NCI-H1694 treated with DMSO at 0.1 percent for 48 hours (cell line): ENCODE data around the gene SHANK1.
"Not testable (repeated sequence)": the region's sequence is repeated elsewhere in the genome, so short reads cannot be mapped to it uniquely, and the experiment has no call there.

Experiments used
- DNase-seq: peaks from one replicate; lab custom pipeline; 2025; lab: John Stamatoyannopoulos, UW

The SHANK1 gene

DNA sequence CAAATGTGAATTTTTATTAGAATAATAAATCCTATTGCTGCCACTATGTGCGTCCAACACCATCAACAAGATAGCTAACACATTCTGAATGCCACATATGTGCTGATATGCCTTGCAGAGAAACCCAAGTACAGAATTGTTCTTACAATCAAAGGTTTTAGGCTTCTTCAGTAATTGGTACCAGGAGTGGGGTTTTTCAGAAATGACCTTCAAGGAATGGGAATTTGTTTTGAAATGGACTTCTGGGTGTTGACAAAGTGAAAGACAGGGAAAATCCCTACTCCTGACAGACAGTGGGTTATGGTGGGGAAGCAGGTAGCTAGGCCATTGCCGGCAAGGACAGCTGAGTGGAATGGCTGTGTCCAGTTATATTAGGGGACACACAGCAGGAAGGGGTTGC lies 85.6 kb downstream of the SHANK1 start:
- no peak for DNase-seq

DNA sequence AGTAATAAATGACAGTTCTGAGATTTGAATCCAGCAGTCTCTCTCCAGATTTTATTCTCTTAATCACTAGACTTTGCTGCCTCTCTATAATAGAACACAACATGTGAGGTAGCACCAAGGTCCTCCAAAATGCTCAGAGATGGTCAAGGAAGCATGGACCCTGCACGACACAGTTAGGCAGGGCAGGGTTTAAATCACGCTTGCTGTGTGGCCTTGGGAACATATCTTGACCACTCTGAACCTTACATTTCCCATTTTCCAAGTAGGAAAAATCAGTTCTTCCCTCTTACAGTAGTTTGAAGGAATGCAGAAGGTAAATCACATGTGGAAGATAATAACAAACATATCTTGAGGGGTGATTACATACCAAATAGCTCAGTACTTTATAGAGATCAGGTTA lies 86.2 kb downstream of the SHANK1 start:
- no peak for DNase-seq

DNA sequence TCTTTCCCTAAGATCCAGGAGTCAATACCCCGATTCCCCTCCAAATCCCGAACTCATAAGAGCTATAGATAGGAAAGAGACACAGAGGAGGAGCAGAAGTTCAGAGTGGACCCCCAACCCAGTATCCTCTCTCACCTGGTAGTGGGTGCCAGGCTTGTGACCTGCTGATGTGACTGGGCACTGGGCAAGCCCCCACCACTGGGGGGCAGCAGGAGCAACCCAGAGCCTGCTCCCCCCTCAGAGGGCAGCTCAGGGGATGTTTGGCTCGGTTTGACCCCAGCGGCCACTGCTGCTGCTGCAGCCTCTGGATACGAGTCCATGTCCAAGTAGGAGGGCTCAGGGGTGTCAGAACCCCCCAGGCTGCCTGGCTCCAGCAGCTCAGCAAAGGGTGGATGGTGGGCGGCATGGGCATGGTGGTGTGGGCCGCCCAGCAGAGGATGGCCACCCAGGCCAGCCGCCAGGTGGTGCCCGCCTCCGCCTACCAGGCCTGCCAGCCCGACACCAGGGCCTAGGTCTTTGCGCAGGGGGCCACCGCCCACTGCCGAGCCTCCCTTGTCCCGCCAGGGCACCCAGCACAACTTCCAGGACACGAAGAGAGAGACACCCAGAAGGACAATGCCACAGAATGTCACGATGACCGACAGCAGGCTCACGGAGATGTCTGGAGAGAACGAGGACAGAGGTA lies 87.3 kb downstream of the SHANK1 start:
- no peak for DNase-seq

DNA sequence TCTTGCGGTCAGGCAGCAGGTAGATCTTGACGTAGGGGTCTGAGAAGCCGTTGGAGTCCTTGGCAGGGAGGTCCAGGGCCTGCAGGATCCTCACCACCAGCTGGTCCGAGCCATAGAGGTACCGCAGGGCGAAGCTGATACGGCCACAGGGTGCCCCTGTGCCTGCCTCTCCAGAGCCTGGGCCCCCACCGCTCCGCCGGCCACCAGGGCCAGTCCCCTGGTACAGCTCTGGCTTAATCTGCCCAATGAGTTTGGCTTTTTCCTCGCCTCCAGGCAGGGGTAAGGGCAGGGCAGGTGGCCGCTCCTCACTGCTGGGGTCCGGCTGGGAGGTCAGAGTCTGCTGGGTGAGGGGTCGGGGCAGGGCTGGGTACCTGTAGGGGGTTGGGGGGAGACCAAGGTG lies 89.8 kb downstream of the SHANK1 start:
- DNase-seq, result no peak

DNA sequence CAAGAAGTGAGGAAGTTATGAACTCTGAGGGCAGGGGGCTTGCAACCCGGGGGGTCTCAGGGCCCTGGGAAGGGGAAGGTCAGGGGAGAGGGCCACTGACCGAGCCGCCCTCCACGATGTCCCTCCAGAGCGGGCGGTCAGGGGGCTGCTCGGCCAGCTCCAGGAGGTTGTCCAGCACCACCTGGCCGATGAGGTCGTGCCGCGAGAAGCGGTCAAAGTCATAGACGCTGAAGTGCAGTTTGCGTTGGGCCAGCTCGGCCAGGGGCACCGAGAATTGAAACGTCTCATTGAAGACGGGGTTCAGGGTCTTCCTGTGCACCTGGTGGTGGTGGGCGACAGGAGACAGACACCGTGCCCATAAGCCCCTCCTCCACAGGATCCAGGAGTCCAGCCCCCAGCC lies 90.4 kb downstream of the SHANK1 start:
- DNase-seq, result no peak

DNA sequence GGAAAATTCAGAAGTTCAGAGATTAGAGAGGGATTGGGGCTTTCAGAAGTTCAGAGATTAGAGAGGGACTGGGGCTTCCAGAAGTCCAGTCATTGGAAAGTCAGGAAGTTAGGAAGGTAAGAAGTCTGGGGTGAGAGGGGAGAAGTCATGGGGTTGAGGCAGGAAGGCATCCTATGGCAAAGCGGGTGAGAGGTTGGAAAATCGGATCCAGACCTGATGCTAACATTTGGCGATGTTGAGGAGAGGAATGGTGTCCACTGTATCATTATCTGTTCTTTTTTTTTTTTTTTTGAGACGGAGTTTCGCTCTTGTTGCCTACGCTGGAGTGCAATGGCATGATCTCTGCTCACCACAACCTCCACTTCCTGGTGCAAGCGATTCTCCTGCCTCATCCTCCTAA lies 91.1 kb downstream of the SHANK1 start:
- DNase-seq, result no peak

DNA sequence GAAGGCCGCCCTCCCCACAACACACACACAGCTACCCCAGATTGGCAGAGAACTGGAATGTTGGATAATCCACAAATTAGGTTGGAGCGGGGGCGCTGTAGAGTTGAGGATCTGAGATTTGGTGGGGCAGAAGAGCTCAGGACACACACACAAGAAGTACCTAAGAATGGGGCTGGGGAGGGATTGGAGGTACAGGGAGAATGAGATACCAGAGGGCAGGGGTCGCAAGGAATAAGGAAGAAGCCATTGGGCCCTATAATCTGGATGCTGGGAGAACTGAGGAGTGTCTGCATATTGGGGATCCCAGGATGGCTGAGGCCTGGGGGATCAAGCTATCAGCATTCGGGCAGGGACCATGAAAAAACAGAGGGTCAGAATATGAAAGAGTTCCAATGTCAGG lies 91.5 kb downstream of the SHANK1 start:
- DNase-seq, result no peak

DNA sequence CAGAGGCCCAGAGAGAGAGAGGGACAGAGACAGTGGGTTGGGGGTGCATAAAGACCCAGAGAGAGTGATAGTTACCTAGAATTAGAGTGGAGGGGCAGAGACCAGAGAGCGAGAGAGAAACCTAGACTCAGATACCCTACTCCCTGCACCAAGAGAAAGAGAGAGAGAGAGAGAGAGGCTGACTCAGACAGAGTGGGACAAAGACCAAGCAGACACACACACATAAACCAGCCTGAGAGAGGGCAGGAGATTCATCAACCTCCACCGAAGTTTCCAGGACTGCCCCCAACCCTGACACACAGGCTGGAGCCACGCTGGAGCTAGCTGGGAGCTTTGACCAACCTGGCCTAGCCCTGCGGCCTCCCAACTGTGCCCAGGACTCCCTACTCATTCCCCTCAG lies 92.8 kb downstream of the SHANK1 start:
- DNase-seq, result no peak

DNA sequence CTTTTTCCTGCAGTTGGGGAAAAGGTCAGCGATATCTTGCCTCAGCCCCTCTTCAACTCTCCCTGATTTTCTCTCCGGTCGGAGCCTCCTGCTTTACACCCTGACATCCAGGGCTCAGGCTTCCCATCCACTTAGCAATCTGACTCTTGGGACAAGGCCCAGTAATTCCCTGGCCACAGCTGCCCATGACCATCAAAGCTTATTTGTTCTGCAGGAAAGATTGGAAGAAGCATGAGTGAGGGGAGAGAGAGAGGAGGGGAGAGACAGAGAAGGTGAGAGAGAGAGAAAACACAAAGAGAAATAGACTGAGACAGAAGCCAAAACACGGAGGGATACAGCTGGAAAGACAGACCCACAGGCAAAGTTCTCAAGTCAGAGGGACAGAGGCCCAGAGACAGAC lies 93.6 kb downstream of the SHANK1 start:
- DNase-seq, result no peak

DNA sequence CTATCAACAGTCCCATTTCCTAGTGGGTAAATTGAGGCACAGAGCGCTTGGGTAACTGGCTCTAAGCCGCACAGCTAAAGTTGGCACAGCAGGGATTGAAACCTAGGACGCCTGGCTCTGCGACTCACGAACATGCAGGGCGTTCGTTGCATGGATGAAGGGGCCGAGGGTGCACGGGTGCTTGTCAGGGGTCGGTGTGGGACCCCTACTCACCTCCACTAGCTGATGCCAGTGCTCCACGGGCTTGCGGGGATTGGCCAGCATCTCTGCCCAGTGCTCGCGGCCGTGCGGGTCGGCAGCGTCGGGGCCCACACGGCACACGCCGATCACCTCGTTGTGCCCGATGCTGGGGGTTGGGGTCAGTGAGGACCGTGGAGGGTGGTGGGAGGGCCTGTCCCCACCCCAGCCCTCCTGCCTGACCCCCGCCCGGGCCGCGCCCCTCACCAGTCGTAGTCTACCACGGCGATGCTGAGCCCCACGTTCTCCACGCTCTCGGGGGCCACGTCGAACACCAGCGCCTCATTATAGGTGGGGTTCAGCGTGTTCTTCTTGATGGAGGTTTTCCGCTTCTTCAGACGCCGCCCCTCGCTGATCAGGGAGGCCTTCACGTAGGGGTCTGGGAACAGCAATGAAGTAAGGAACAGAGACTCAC lies 94.5 kb downstream of the SHANK1 start:
- no peak for DNase-seq

DNA sequence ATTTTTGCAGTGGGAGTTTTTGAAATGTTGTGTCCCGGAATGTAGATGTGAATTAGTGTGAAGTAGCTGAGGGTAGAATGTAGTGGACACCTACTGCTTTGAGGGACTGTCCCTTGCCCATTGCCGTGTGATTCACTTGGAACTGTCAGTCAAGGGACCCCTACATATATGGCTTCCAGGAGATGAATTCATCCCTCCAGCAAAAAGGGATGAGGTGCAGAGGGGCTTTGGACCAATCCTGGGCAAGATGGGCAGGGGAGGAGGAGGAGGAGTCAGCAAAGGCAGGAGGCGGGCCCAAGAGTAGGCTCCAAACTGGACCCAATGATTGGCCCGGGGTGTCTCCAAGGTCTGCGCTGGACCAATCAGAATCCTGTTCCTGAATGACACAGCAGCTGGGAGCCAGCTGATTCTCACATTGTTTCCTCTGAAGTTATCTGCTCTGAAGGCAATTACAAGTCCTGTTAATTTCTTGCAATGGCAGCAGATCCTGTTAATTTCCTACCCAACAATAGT lies 99.2 kb downstream of the SHANK1 start:
- not testable (repeated sequence) for DNase-seq

DNA sequence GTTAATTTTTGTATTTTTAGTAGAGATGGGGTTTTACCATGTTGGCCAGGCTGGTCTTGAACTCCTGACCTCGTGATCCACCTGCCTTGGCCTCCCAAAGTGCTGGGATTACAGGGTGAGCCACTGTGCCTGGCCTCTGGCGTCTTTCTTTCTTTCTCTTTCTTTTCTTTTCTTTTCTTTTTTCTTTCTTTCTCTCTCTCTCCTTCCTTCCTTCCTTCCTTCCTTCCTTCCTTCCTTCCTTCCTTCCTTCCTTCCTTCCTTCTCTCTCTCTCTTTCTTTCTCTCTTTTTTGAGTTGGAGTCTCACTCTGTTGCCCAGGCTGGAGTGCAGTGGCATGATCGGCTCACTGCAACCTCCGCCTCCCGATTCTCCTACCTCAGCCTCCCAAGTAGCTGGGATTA lies 100.4 kb downstream of the SHANK1 start:
- DNase-seq, result not testable (repeated sequence)

DNA sequence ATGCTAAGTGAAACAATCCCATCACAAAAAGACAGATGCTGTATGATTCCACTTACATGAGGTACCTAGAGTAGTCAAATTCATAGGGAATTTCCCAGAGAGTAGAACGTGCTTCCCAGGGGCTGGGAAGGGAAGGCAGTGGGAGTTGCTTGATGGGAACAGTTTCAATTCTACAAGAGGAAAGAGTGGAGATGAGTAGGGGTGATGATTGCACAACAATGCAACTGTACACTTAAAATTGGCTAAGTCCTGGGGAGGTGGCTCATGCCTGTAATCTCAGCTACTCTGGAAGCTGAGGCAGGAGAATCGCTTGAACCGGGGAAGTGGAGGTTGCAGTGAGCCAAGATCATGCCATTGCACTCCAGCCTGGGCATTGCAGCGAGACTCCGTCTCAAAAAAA lies 101.2 kb downstream of the SHANK1 start:
- not testable (repeated sequence) for DNase-seq

DNA sequence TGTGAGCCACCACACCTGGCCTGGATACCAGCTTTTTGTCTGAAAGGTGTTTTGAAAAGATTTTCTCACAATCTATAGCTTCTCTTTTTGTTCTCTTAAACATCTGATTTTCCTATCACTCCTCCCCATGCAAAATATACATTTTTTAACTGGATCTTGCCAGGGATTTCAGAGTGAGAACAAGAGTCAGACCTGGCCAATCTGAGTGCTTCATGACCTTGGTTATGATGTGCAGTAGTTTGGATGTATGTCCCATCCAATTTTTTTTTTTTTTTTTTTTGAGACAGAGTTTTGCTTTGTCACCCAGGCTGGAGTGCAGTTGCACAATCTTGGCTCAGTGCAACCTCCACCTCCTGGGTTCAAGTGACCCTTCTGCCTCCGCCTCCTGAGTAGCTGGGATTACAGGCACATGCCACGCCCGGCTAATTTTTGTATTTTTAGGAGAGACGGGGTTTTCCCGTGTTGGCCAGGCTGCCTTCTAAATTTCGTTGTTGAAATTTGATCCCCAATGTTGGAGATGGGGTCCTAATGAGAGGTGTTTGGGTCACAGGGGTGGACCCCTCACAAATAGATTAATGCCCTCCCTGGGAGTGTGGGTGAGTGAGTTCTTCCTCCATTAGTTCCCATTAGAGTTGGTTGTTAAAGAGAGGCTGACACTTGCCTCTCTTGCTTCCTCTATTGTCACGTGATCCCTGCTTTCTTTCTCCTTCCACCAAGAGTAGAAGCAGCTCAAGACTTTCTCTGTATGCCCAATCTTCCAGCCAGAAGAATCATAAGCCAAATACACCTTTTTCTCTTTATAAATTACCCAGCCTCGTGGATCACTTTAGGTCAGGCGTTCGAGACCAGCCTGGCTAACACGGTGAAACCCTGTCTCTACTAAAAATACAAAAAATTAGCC lies 106.8 kb downstream of the SHANK1 start:
- DNase-seq, result not testable (repeated sequence)
